HG03060 (cell line): ENCODE data around the gene CCDC117.
"Not testable (repeated sequence)": the region's sequence is repeated elsewhere in the genome, so short reads cannot be mapped to it uniquely, and the experiment has no call there.

ENCODE experiments used
- ATAC-seq: cut with Tn5 transposase; IDR thresholded peaks from one replicate; pipeline ENCODE4 v1.9.1; 2021; ENCODE audit warnings: low read depth, moderate number of reproducible peaks; ENCODE audit not compliant: unreplicated experiment

The CCDC117 gene

GRCh38 chr22:28800308-28801041 lies 28.0 kb downstream of the CCDC117 start, which contains the start of gene XBP1:
Gene XBP1, minus strand, starts transcription at chr22:28800569.
- ATAC-seq, result peak; percentile 40

- no peak for ATAC-seq
Observed at GRCh38 chr22:28801845-28802594, 29.5 kb downstream of the CCDC117 start.

GRCh38 chr22:28802595-28803123 lies 30.2 kb downstream of the CCDC117 start:
- ATAC-seq, result no peak

DNA sequence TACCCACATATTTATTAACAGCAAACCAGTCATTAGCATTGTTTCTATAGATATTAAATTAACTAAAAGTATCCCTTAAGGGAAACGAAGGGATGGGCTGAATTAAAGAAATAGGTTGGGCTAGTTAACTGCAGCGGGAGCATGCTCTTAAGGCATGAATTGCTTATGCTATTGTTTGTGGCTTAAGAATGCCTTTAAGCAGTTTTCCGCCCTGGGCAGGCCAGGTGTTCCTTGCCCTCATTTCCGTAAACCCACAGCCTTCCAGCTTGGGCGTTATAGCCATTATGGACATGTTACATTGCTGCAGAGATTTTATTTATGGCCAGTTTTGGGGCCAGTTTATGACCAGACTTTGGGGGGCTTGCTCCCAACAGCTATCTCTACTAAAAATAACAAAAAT lies 32.9 kb downstream of the CCDC117 start:
- ATAC-seq, result not testable (repeated sequence)

- no peak for ATAC-seq
Observed at GRCh38 chr22:28808716-28809355, 36.3 kb downstream of the CCDC117 start.

DNA sequence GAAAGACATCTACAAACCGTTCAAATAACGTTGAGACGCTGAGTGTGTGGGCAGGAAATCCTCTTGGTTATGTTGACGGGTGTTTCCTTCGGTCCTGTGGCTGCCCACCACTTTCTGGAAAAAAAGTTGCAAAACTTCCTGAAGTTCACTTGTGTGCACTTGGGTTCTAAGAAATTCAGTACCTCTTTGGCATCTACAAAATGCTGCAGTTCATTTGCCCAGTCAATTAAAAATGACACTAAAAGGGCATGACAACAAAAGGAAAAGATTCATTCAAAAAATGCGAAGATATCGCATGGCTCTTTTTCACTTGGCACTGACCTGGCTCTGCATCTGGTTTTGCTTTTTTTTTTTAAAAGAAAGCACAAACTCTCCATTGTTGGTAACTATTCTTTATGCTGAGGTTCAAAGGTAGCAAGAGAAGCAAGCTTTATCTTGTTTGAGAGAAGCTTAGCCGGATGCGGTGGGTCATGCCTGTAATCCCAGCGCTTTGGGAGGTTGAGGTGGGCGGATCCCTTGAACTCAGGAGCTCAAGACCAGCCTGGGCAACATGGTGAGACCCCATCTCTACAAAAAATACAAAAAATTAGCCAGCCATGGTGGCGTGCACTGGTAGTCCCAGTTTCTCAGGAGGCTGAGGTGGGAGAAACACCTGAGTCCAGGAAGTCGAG lies 38.5 kb downstream of the CCDC117 start:
- no peak for ATAC-seq

DNA sequence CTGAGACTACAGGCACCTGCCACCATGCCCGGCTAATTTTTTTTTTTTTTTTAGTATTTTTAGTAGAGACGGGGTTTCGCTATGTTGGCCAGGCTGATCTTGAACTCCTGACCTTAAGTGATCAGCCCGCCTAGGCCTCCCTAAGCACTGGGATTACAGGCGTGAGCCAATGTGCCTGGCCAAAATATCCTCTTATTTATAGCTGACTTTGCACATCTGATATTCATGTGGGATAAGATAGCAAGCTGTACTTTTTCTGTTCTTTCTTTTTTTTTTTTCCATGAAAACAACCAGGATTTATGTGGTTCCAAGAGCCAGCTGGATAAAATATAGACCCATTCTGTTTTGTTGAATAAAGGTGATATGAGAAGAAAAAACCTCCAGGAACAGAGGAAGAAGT lies 40.0 kb downstream of the CCDC117 start:
- no peak for ATAC-seq

DNA sequence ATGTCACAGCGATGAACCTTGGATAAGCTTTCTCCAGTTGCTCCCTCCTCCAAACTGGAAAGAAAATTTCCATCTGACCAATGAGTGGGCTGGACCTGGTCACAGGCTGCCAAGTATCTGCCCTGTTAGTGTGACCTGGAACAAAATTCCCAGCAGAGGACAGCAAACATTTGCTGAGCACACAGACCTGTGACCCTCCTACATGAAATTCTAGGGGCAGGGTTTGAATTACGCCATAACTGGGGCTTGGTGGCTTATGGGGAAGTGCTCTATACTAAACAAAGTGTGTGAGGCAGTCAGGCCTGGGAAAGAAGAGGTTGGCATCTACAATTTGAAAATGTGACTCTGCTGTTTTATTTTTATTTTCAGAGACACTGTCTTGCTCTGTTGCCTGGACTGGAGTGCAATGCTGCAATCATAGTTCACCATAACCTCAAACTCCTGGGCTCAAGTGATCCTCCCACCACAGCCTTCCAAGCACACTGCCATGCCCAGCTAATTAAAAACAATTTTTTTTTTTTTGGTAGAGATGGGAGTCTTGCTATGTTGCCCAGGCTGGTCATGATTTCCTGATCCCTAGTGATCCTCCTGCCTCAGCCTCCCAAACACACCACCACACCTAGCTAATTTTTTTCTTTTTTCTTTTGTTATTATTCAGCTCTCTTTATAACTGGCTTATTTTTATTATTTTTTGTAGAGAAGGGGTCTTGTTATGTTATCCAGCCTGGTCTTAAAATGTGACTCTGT lies 41.5 kb downstream of the CCDC117 start:
- ATAC-seq, result no peak

DNA sequence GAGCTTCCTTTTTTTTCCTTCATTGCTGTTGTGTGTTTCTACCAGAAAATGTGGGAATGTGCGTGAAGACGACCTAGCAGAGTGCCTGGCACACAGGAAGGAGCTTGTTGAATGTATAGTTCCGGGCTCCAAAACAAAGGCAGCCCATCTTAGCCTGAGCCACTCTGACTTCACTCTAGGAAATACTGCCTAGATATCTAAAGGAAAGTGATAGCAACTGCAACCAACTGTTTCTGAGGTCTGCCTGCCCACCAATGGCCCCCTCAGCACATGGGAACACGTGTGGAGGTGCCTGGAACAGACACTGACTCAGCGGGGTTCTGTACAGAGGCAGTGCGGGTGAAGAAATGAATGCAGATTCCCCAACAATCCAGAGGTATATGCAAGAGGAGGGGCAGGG lies 42.6 kb downstream of the CCDC117 start:
- no peak for ATAC-seq

DNA sequence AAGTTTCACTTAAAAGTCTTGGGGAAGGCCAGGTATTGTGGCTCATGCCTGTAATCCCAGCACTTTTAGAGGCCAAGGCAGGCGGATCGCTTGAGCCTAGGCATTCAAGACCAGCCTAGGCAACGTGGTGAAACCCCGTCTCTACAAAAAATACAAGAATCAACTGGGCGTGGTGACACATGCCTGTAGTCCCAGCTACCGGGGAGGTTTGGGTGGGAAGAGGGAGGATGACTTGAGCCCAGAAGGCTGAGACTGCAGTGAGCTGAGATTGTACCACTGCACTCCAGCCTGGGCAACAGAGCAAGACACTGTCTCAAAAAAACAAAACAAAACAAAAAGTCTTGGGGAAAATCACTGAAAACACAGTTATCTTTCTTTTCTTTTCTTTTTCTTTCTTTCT lies 43.2 kb downstream of the CCDC117 start:
- no peak for ATAC-seq

- ATAC-seq, result no peak
Observed at GRCh38 chr22:28817064-28817463, 44.6 kb downstream of the CCDC117 start.

GRCh38 chr22:28817919-28818859 lies 45.7 kb downstream of the CCDC117 start:
- ATAC-seq, result no peak

GRCh38 chr22:28819253-28820096 lies 47.0 kb downstream of the CCDC117 start:
- ATAC-seq, result no peak

GRCh38 chr22:28820885-28821284 lies 48.4 kb downstream of the CCDC117 start:
- ATAC-seq, result no peak

GRCh38 chr22:28821452-28821851 lies 49.0 kb downstream of the CCDC117 start:
- ATAC-seq, result no peak

GRCh38 chr22:28822930-28823551 lies 50.5 kb downstream of the CCDC117 start:
- ATAC-seq, result no peak

DNA sequence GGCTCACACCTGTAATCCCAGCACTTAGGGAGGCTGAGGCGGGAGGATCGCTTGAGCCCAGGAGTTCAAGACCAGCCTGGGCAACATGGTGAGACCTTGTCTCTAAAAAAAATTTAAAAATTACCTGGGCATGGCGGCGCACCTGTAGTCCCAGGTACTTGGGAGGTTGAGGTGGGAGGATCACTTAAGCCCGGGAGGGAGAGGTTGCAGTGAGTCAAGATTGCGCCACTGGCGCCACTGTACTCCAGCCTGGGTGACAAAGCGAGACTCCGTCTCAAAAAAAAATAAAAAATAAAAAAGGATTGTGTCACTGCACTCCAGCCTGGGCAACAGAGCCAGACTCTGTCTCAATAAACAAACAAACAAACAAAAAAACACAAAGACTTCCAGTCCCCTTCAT lies 52.0 kb downstream of the CCDC117 start:
- ATAC-seq, result not testable (repeated sequence)

GRCh38 chr22:28826430-28826829 lies 53.9 kb downstream of the CCDC117 start:
- not testable (repeated sequence) for ATAC-seq
